ENCODE data around the gene UGGT1.

UGGT1 gene

DNA sequence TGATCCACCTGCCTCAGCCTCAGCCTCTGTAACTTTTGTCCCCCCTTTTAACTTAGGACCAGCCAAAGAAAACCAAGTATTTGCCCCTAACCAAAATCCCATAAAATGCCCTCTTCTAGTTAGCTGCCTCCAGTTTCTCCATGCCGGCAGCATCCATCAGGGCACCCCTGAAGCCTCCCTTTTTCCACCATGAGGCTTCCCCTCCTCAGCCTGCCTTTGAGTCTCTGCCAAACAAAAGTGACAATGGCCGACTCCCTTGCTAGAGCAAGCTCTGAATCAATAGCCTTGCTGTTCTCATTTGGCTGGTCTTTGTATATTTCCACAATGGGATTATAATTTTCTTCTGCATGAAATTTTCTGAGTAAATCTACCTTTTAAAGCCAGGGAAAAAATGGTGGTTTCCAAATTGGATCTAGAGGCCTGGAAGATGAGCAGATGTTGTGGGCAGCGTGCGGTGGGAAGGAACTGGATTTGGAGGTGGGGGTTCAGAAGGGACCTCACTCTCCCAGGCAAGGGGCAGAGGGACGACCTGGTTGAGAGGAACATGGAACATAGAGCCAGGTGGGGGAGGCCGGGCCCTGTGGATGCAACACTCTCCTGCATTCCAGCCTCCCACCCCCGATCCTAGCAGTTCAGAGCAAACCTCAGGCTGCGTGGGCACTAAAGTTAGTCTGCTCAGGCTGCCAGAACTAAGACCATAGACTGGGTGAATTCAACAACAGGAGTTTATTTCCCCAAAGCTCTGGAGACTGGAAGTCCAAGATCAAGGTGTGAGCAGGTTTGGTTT is 147.1 kb downstream of the UGGT1 start:
- TF ChIP-seq, protein P1, sequence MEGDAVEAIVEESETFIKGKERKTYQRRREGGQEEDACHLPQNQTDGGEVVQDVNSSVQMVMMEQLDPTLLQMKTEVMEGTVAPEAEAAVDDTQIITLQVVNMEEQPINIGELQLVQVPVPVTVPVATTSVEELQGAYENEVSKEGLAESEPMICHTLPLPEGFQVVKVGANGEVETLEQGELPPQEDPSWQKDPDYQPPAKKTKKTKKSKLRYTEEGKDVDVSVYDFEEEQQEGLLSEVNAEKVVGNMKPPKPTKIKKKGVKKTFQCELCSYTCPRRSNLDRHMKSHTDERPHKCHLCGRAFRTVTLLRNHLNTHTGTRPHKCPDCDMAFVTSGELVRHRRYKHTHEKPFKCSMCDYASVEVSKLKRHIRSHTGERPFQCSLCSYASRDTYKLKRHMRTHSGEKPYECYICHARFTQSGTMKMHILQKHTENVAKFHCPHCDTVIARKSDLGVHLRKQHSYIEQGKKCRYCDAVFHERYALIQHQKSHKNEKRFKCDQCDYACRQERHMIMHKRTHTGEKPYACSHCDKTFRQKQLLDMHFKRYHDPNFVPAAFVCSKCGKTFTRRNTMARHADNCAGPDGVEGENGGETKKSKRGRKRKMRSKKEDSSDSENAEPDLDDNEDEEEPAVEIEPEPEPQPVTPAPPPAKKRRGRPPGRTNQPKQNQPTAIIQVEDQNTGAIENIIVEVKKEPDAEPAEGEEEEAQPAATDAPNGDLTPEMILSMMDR (IDR thresholded peaks at IDR 0.05) = no peak

DNA sequence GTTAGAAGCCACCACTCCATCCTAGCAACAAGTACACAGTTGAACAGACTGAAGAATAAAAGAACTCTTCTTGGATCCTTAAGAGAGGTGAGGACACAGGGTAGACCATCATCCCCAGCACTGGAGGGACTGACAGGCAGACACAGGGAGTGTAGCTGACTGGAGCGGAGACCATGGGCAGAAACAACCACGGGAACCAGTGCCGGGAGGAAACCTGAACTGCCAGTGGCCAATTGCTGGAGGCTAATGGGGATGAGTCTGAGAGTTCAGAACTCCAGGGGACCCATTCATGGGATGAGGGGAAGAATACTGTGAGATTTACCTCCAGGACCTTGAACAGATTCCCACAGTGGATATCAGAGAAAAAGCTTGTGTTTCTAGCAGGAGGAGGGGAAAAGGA is 150.9 kb downstream of the UGGT1 start:
- TF ChIP-seq, protein P1 (IDR thresholded peaks at IDR 0.05) = no peak

Data from LNCAP (cell line).